ENCODE results near the gene NOXO1. TPM values are rescaled to one million over a fixed set of nuclear protein-coding genes. Genes with fewer than 3 reads are reported as not detected.

Gene NOXO1
- polyA plus RNA-seq, 3 donors: 0.09 TPM; not detected in 2

DNA sequence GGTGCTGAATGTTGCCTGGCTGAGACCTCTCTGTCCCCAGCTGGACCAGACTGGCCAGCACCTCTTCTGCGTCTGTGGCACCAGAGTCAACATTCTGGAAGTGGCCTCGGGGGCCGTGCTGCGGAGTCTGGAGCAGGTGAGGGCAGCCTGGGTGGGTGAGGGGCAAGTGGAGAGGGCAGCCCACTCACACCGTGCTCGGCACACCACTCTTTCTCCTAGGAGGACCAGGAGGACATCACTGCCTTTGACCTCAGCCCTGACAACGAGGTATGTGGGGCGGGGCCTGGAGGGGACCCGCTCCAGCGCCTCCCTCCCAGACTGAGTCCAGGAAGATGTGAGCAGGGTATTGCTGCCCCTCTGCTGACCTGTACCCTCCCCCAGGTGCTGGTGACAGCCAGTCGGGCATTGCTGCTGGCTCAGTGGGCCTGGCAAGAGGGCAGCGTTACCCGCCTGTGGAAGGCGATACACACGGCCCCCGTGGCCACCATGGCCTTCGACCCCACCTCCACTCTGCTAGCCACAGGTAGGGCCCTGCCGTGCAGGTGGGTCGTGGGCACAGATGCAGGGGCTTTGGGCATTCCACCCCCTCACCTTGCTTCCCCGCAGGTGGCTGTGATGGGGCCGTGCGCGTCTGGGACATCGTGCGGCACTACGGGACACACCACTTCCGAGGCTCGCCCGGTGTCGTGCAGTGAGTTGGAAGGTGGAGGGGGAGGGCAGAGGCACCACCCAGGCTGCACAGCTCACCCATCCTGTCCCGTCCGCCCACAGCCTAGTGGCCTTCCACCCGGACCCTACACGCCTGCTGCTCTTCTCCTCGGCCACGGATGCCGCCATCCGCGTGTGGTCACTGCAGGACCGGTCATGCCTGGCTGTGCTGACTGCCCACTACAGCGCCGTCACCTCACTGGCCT lies 6.9 kb downstream of the NOXO1 start:
- no peak overlapping the region for H3K4me3 Mint-ChIP-seq
- peaks cover 11% of the 10 kb centered on the region for H3K79me2 ChIP-seq (ENCODE audit: insufficient read depth, low read length)
- H3K4me2 ChIP-seq (replicated peaks; ENCODE audit: extremely low read depth, low read length, poor library complexity, severe bottlenecking): no peak overlapping the region
- H3K27ac Mint-ChIP-seq: no peak overlapping the region
- DNase-seq: no peak
- 98% methylated on average over 23 of the region's 42 CpGs for WGBS (ENCODE audit: insufficient coverage)
- peaks cover 21% of the 10 kb centered on the region for H3K4me1 Mint-ChIP-seq
- peaks cover 1 to 9% of the 10 kb centered on the region in 2 donors for H3K27me3 ChIP-seq (ENCODE audit: control insufficient read depth in 2 of 2, insufficient read depth in 2 of 2, low read length in 2 of 2)
- H3K4me1 ChIP-seq (ENCODE audit: control insufficient read depth in 1 of 2, insufficient read depth in 2 of 2, low read length in 2 of 2): peaks cover 18 to 20% of the 10 kb centered on the region in 2 donors
- H3K4me3 ChIP-seq (replicated peaks in 1 of 3; ENCODE audit: low read depth in 2 of 3, low read length in 3 of 3): no peak overlapping the region
- no peak overlapping the region for H3K9ac ChIP-seq (ENCODE audit: insufficient read depth, low read length, poor library complexity, severe bottlenecking)
- H3K36me3 Mint-ChIP-seq: peaks cover 41 to 48% of the 10 kb centered on the region in 2 donors
- H3K36me3 ChIP-seq (replicated peaks in 1 of 2; ENCODE audit: control insufficient read depth in 1 of 2, insufficient read depth in 2 of 2, low read length in 2 of 2): peaks cover 45 to 47% of the 10 kb centered on the region in 2 donors
- peaks cover 0 to 3% (median 0%) of the 10 kb centered on the region in 7 donors for H3K9me3 Mint-ChIP-seq
- H4K20me1 ChIP-seq (ENCODE audit: insufficient read depth, low read length): peaks cover 4% of the 10 kb centered on the region
- TF ChIP-seq, protein P1, sequence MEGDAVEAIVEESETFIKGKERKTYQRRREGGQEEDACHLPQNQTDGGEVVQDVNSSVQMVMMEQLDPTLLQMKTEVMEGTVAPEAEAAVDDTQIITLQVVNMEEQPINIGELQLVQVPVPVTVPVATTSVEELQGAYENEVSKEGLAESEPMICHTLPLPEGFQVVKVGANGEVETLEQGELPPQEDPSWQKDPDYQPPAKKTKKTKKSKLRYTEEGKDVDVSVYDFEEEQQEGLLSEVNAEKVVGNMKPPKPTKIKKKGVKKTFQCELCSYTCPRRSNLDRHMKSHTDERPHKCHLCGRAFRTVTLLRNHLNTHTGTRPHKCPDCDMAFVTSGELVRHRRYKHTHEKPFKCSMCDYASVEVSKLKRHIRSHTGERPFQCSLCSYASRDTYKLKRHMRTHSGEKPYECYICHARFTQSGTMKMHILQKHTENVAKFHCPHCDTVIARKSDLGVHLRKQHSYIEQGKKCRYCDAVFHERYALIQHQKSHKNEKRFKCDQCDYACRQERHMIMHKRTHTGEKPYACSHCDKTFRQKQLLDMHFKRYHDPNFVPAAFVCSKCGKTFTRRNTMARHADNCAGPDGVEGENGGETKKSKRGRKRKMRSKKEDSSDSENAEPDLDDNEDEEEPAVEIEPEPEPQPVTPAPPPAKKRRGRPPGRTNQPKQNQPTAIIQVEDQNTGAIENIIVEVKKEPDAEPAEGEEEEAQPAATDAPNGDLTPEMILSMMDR (IDR thresholded peaks at IDR 0.05): no peak
- no peaks in the 10 kb centered on the region for H3K9me3 ChIP-seq (replicated peaks in 1 of 2; ENCODE audit: control insufficient read depth in 1 of 2, insufficient read depth in 1 of 2, low read length in 2 of 2)
- intact Hi-C loops (cut with micrococcal nuclease): no loop called here
- no peak overlapping the region for H3K27ac ChIP-seq (ENCODE audit: low read depth in 1 of 2, low read length in 2 of 2)
- no peak overlapping the region for H2AFZ ChIP-seq (ENCODE audit: insufficient read depth, low read depth, low read length, poor library complexity, severe bottlenecking)
- H3K27me3 Mint-ChIP-seq (ENCODE audit: low read depth in 3 of 3): peaks cover 6 to 19% (median 9%) of the 10 kb centered on the region in 3 donors

DNA sequence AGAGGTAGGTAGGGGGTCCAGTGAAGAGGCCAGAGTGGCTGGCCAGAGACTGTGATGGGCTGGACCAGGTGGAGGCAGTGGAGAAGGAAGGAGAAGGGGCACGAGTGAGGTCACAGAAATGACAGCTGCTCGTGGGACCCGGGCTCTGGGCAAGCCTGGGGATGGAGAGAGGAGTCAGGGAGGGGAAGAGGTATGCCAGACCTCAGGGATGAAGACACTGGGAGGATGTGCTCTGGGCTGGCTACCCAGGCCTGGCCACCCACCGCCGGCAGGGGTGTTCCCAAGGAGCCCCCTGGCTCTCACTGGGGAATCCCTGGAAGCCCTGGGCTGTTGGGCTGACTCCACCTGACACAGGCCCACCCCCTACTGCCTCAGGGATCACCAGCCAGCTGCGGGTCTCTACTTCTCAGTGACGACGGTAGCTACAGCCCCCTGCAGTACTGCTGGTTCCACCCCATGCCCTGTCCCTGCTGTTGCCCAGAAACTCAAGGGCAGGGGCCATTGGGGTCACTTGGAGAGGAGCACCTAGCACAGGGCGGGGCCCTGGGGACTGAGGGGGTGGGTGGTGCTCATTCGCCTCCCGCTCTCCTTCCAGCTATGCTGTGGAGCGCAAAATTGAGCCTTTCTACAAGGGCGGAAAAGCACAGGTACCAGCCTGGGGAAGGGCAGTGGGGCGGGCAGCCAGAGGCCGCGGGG lies 7.7 kb downstream of the NOXO1 start:
- peaks cover 21% of the 10 kb centered on the region for H3K4me1 Mint-ChIP-seq
- peaks cover 11% of the 10 kb centered on the region for H3K79me2 ChIP-seq (ENCODE audit: insufficient read depth, low read length)
- TF ChIP-seq, protein P1 (IDR thresholded peaks at IDR 0.05): no peak
- peaks cover 0 to 5% (median 0%) of the 10 kb centered on the region in 7 donors for H3K9me3 Mint-ChIP-seq
- peaks cover 44 to 46% of the 10 kb centered on the region in 2 donors for H3K36me3 ChIP-seq (replicated peaks in 1 of 2; ENCODE audit: control insufficient read depth in 1 of 2, insufficient read depth in 2 of 2, low read length in 2 of 2)
- peak overlapping the region; percentile 95 for H3K4me2 ChIP-seq (replicated peaks; ENCODE audit: extremely low read depth, low read length, poor library complexity, severe bottlenecking)
- H3K4me3 ChIP-seq (replicated peaks in 1 of 3; ENCODE audit: low read depth in 2 of 3, low read length in 3 of 3): no peak overlapping the region
- H3K27me3 ChIP-seq (ENCODE audit: control insufficient read depth in 2 of 2, insufficient read depth in 2 of 2, low read length in 2 of 2): peaks cover 0 to 4% of the 10 kb centered on the region in 2 donors
- H3K36me3 Mint-ChIP-seq: peaks cover 40 to 46% of the 10 kb centered on the region in 2 donors
- no peaks in the 10 kb centered on the region for H3K9me3 ChIP-seq (replicated peaks in 1 of 2; ENCODE audit: control insufficient read depth in 1 of 2, insufficient read depth in 1 of 2, low read length in 2 of 2)
- WGBS (ENCODE audit: insufficient coverage): 100% methylated on average over 10 of the region's 16 CpGs
- peaks cover 18 to 20% of the 10 kb centered on the region in 2 donors for H3K4me1 ChIP-seq (ENCODE audit: control insufficient read depth in 1 of 2, insufficient read depth in 2 of 2, low read length in 2 of 2)
- DNase-seq: no peak
- H3K9ac ChIP-seq (ENCODE audit: insufficient read depth, low read length, poor library complexity, severe bottlenecking): no peak overlapping the region
- H4K20me1 ChIP-seq (ENCODE audit: insufficient read depth, low read length): peaks cover under 1% of the 10 kb centered on the region
- H2AFZ ChIP-seq (ENCODE audit: insufficient read depth, low read depth, low read length, poor library complexity, severe bottlenecking): no peak overlapping the region
- peaks cover 3 to 11% (median 5%) of the 10 kb centered on the region in 3 donors for H3K27me3 Mint-ChIP-seq (ENCODE audit: low read depth in 3 of 3)
- no peak overlapping the region for H3K4me3 Mint-ChIP-seq
- peak overlapping the region in 1 of 7 donors; percentile 35 for H3K27ac Mint-ChIP-seq
- intact Hi-C loops (cut with micrococcal nuclease): no loop called here
- no peak overlapping the region for H3K27ac ChIP-seq (ENCODE audit: low read depth in 1 of 2, low read length in 2 of 2)
